ENCODE data around the gene HEATR9.

The HEATR9 gene

GRCh38 chr17:35894206-35894605 lies 25.5 kb upstream of the HEATR9 start:
- no peak for DNase-seq

GRCh38 chr17:35893751-35894150 lies 25.1 kb upstream of the HEATR9 start:
- no peak for DNase-seq

GRCh38 chr17:35892091-35893035 lies 23.7 kb upstream of the HEATR9 start:
- no peak for DNase-seq

GRCh38 chr17:35891269-35891668 lies 22.6 kb upstream of the HEATR9 start:
- DNase-seq: no peak

- DNase-seq: no peak
These were observed 22.1 kb upstream of the HEATR9 start for GRCh38 chr17:35890774-35891155.

- DNase-seq: no peak
These were observed 21.4 kb upstream of the HEATR9 start for GRCh38 chr17:35889818-35890773.

- DNase-seq: no peak
These were observed 20.6 kb upstream of the HEATR9 start for GRCh38 chr17:35889241-35889640.

- DNase-seq: no peak
These were observed 11.3 kb upstream of the HEATR9 start, which contains the start of gene CCL5 for GRCh38 chr17:35879773-35880654. Gene CCL5, minus strand, starts transcription at chr17:35880360.

- no peak for DNase-seq
These were observed 9.7 kb upstream of the HEATR9 start for GRCh38 chr17:35878361-35878760.

- no peak for DNase-seq
These were observed 8.8 kb upstream of the HEATR9 start for GRCh38 chr17:35877345-35878029.

GRCh38 chr17:35876534-35876933 lies 7.8 kb upstream of the HEATR9 start:
- DNase-seq: no peak

- DNase-seq: no peak
These were observed 7.1 kb upstream of the HEATR9 start for GRCh38 chr17:35875800-35876139.

- no peak for DNase-seq
These were observed 6.5 kb upstream of the HEATR9 start for GRCh38 chr17:35875072-35875799.

GRCh38 chr17:35872196-35872980 lies 3.7 kb upstream of the HEATR9 start:
- no peak for DNase-seq

GRCh38 chr17:35870906-35871819 lies 2.5 kb upstream of the HEATR9 start:
- DNase-seq: no peak

- no peak for DNase-seq
These were observed 1.1 kb downstream of the HEATR9 start for GRCh38 chr17:35867574-35867973.

- no peak for DNase-seq
These were observed 2.2 kb downstream of the HEATR9 start for GRCh38 chr17:35866341-35866950.

GRCh38 chr17:35865412-35866340 lies 3.0 kb downstream of the HEATR9 start:
- DNase-seq: no peak
